Ureter (tissue), 1 donor: ENCODE results near the gene MAP2K5. TPM values are rescaled to one million over a fixed set of nuclear protein-coding genes. Genes with fewer than 3 reads are reported as not detected.

ENCODE experiments used
- DNase-seq: peaks from one replicate; pipeline ENCODE4 v3.0.0-alpha.2; 2020; ENCODE audit warnings: low spot score
- total RNA-seq: library from RNA; stranded (reverse); gene quantifications from one replicate; pipeline ENCODE4 v1.2.4, GENCODE V29; 2023
- donor health status: DM: yes; HTN: yes; CAD: no.

MAP2K5 gene
- total RNA-seq, 1 donor from 2014 or later, result 31.1 TPM

DNA sequence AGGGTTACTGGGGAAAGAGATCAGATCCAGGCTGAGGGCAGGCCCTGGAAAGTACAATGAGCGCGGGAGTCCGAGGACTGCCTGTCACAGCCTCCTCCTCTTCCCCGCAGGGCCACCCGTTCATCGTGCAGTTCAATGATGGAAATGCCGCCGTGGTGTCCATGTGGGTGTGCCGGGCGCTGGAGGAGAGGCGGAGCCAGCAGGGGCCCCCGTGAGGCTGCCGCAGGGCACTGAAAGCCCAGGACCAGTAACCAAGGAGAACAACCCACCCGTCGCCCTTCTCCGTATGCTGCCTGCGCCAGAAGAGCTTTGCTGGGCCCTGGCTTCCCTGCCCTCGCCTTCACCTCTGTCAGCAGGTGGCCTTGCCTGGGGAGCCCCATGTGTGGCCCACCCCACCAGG is 264.0 kb downstream of the MAP2K5 start:
- no peak for DNase-seq

DNA sequence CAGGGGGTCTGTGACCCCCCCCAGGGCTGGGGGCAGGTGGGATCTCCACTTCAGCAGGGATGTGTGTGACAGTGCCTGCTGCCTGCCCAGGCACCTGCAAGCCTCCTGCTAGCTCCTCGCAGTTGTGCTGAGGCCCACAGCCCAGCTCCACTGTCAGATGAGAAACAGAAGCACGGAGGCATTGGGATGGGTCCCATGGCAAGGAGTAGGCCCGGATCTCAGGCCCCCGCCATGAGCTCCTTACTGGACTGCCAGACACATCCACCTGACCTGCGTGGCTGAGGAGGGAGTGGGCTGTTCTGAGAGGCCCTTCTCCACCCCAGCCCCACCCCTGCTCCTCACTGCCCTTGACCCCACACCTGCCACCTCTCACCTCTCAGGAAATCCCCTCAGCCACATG is 264.6 kb downstream of the MAP2K5 start:
- no peak for DNase-seq

DNA sequence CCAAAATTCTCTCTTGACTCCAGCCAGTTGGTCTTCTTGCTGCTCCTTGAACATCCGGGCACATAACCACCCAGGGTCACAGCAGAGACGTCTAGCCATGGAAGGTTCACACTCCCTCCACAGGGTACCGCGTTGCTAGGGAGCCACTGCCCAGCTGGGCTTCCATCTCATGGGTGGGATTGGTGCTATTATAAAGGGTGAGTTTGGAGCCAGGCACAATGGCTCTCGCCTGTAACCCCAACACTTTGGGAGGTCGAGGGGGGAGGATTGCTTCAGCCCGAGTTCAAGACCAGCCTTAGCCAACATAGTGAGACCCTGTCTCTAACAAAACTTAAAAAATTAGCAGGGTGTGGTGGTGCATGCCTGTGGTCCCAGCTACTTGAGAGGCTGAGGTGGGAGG is 265.3 kb downstream of the MAP2K5 start:
- DNase-seq, result no peak

DNA sequence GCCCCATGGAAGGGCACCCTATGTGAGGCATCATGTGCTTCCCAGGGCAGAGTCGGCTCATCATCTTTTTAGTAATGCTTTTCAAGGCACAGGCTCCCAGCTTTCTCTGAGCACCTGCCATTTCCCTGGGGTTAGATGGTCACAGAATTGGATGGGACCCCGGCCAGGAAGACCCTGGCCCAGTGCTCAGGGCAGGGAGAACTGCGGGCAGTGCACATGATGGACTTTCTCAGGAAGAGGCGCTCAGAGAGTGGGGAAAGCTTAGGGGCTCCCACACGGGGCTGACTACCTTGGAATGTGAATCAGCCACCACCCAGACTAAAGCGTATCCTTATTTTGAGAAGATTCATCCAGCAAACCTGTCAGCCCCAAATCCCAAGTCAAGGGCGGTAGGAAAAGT is 266.3 kb downstream of the MAP2K5 start:
- DNase-seq, result no peak

DNA sequence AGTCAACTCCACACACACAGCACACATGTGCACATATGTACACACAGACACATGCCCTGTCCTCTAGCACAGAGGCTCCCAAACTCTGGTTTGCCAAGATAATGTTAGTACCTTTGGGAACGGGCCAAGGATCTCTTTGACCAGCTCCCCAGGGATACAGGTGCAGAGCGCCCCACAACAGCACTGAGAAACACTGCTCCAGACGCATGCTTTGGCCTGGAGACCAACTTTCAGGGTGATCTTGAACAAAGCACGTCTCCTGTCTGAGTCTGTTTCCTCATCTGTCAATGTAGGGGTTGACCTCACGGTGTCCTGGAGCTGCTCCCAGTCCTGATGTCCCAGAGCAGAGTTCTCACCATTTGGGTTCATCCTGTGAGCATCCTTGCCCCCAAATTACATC is 266.9 kb downstream of the MAP2K5 start:
- no peak for DNase-seq

DNA sequence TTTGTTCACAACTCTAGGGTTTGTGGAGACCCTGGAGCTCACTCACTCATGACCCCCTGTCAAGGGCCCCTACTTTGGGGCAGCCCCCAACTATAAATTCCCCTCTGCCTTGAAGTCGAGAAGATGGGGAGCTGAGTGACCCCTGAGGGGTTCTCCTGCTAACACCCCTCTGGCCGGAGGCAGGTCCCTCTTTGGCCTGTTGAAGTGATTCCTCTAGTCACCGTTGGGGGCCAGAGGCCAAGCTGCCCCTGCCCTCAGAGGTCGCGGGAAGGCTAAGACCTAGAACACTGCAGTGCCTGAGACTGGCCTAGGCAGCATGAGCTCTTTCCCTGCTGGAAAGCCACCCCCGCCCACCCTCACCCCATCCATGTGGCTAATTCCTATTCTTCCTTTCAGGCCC is 267.4 kb downstream of the MAP2K5 start:
- no peak for DNase-seq

DNA sequence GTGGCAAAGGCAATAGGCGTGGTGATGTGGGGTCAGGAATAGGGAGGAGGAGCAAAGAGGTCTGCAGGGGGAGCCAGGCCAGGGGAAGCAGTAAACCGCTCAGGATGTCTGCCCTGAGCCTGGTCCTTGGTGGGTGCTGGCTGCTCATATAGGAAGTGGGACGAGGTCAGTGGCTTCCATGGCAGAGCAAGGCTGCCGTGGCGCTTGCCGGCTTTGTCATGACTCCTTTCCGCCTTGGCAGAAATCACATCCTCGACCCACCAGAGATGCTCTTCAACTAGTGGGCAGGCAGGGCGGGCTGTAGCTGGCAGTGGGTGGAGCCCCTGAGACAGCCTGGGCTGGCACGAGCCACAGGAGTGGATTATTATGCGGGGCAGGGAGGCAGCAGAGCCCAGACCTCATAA is 269.7 kb downstream of the MAP2K5 start:
- no peak for DNase-seq

DNA sequence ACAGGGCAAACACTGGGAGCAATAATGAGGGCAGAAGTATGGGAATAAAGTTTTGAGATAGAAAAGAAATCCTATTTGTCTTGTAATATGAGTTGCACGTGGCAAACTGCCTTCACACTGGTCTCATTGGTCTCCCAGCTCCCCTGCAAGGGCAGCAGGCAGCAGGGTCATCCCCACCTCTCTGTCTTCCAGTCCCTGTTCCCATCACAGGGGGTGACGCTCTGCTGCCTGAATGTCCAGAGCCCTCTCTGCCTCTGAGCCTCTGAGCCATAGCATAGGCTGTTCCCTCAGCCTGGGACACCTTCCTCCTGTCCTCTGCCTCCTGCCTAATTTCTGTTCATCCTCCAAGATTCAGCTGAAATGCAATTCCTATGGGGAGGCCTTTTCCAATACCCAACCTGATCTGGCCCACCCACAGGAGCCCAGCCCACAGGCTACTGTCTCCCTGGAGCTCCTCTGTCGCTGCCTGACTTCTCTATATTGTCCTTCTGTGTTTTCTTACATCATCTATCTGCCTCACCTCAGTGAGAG is 270.7 kb downstream of the MAP2K5 start:
- DNase-seq, result no peak

DNA sequence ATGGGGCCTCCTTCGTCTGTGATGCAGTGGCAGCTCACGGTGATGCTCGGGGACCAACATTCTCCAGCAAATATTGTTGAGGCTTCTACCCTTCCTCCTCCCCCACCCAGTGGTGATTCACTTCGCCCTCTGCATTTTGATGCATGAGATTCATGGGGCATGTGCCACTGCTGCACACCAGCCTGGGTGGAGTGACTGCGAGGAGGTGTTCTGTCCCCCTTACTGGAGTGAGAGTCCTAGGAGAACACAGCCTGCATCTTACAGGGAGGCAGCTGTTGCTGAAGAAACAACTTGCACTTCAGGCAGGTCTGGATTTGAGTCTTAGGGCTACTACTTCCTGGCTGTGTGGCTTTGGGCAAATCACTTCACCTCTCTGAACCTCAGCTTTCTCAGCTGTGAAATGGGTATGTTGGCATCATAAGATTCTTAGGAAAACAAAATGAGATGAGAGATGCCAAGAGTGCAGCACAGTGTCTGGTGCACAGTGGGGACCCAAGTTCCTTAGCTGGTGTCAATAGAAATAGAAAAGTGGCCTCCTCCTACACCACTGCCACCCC is 272.6 kb downstream of the MAP2K5 start:
- DNase-seq, result no peak

DNA sequence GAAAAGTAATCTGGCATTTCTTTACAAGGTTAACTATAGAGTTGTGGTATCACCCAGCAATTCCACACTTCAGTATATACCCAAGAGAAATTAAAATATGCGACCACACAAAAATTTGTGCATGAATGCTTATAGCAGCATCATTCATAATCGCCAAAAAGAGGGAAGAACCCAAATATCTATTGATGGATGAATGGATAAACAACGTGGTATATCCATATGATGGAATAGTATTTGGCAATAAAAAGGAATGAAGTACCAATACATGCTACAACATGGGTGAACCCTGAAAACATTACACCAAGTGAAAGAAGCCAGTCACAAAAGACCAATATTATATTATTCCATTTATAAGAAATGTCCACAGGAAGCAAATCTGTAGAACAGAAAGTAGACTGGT is 274.2 kb downstream of the MAP2K5 start:
- no peak for DNase-seq

DNA sequence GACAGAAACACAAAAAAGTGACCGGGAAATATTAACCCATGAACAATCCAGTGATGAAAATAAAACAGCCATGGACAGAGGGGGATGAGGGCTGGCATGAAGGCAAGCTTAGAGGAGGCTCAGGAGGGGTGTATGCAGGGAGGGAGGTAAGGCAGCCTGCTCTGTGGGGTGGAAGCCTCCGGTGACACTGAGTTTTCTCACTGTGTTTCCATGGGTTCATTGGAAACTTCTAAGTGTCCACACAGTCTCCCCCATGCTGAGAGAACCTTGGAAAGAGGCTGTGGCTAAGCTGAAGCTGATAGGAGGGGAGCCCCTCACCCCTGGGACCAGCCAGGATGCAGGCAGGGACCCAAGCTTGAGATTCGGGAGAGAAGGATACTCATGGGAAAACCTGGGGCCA is 276.0 kb downstream of the MAP2K5 start:
- no peak for DNase-seq

DNA sequence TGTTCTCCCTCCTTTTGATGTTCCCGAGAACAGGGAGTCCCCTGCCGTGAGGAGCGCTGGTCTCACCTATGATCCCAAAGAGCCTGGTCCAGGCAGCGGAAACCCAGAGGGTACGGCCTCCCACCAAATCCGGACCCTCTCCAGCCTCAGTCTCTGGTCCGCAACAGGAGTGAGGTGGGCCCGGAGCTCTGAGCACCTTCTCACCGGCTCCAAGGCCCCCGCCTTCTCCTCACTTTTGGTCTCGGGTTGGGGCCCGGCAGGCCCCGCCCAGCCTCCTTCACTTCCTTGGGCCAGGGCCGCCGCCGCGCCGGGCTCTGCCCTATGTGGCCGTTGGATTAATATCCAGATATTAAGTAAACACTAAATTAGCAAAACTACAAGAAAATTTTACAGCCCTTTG is 277.1 kb downstream of the MAP2K5 start:
- DNase-seq, result no peak

DNA sequence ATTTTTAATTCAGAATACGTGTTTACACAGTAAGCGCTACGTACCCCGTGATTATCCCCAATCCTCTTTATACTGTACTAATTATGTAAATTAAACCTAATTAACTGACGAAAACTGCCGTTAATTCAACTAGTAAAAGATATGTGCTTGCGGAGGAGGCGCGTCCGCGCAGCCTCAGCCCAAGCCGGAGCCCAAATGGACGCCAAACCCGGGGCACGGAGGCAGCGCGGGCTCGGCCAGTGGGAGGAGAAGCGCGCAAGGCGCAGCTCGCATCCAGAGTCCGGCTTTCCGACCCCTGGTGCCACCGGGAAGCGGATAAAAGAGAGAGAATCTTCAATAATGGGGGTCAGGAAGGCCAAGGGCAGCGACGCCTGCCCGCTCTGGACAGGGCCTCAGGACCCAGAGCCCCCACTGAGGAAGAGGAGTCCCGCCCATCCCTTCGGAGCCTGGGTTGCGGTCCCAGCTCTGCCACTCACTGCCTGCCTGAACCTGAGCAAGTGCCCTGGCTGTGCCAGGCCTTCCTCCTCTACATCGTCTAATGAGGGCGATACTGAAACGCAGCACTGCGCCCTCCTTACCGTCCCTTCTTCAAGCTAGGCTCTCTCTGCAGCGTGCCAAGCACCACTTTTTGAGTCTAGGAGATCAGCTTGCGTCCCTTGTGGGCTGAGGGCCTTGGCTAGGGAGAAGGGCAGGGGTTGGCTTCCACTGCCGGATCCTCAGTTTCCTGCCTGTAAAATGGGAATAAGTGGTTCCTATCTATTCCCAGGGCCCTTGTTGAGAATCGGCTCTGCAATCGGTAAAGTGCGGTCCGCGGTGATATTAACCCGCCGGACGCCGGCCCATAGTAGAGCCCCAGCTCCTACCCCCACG is 277.9 kb downstream of the MAP2K5 start:
- DNase-seq, result no peak

DNA sequence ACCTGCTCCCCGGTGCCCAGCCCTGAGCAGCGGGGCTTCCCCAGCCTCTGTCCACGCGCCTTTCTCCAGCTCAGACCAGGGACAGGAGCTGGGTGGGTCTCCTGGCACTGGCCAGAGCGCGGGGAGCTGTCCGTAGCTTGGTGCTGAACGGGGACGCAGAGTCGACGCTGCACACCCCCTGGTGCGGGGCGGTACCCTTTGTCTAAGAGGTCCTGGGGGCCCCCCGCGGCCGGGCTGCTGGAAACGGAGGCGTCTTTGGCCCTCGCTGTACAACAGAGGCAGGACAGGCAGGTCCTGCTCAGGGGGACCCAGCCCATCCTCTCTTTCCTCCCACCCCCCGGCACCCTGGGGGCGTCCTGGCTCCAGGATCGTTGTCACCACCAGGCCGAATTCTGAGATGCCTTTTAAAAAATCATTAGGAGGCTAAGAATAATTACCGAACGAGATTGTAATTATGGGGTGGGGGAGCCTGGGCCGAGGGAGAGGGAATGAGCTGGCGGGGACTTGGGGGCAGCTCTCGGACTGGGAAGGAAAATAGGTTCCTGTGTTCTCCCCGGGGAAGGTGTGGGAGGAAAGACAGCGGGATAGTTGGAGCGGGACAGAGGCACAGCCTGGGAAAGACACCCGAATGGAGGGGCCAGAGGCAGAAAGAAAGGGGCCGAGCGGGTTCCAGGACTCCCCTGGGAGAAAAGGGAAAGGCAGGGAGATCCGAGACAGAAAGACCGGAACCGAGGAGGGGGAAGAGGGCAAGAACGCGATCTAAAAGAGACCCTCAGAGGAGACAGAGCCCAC is 278.7 kb downstream of the MAP2K5 start:
- peak; percentile 62 for DNase-seq

DNA sequence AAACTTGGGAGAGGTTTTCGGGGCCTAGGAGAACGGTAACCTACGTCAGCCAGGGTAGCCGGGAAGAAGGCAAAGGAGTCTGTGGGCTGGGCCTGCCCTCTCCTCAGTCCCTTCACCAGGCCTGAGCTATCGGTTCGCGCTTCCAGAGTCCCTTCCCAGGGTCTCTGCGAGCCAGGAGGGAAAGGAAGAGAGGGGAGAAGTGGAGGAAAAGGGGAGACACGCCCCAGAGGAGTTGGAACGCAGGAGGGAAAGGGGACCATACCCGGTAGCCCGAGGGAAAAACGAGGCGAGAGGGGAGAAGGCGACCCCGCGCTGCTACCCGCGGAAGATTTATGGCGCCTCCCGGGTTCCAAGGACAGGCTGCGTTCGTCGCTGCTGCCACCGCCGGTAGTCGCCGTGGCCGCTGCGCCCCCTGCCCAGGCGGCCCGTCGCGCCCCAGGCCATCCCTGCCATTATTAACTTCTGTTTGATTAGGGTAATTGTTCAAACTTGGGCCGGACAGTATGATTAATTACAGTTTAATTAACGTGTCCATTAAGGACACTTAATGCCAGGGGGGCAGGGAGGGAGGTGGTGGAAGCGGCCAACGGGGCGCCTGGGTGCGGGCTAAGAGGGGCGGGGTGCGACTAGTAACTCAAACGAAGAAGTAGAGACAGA is 279.4 kb downstream of the MAP2K5 start:
- no peak for DNase-seq

DNA sequence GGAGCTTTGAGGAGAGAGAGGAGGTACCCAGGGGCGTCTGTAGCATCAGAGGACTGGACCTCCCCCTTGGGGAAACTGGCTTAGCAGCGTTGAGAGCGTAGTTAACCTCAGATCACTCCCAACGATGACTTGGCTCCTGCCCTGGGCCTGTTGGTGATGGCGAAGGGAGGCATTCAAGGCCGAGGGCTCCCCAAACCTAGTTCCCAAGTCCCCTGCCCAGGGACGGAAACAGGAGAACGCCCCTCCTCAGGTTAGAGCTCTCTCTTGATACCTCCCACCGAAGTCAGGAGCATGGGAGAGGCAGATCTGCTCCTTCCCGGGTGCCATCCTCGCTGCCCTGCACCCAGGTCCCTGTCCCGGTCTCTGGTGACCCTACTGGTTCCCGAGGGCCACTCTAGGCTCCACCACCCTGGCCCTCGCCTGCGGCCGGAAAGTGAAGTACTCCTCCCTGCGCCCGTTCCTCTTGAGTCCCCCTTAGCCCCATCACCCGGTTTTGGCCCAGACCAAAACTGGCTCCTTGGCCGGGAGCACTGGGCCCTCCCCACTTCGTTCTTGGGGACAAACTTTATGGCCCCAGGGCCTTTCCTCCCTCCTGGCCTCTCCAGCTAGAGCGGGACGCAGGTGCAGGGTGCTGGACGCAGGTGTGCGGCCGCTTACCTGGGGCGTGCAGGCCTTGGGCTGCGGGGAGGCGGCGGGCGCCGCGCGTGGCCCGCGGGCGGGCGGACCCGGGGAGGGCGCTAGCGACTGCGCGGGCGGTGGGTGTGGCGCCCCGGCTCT is 280.2 kb downstream of the MAP2K5 start:
- no peak for DNase-seq

DNA sequence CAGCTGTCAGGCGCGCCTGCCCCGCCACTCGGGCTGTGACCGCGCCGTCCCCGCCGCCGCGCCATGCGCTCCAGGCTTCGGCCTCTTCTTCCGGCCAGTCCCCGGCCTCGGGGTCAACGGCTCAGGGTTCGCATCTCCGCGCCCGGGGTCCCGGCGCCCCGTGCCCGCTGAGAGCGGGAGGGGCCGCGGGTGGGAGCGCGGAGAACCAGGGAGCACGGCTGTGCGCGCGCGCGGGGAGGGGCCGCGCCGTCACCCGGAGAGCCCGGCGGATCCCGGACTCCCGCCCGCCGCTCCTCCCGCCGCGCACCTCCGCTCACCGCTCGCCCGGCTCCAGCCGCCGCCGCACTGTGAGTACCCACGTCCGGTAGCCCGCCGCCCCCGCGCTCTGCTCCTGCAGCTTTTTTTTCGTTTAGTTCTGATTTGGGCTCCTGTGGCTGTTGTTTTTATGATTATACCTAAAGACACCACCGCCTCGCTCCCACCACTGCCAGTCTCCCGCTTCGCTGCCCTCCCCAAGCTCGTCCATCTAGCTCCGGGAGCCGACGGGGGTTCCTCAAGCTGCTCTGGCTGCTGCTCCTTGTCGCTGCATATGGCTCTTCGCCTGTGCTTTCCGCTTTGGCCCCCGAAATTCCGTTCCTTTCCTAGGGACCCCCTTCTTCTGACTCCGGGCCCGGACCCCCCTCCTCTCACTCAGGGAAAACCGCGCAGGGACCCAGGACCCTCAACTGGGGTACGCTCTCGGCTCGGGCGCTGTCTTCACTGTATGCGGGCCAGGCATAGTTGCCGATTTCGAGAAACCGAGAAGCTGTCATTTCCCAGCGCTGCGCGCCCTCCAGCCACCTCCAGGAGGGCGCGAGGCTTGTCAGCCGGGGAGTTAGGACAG is 281.1 kb downstream of the MAP2K5 start:
- no peak for DNase-seq

DNA sequence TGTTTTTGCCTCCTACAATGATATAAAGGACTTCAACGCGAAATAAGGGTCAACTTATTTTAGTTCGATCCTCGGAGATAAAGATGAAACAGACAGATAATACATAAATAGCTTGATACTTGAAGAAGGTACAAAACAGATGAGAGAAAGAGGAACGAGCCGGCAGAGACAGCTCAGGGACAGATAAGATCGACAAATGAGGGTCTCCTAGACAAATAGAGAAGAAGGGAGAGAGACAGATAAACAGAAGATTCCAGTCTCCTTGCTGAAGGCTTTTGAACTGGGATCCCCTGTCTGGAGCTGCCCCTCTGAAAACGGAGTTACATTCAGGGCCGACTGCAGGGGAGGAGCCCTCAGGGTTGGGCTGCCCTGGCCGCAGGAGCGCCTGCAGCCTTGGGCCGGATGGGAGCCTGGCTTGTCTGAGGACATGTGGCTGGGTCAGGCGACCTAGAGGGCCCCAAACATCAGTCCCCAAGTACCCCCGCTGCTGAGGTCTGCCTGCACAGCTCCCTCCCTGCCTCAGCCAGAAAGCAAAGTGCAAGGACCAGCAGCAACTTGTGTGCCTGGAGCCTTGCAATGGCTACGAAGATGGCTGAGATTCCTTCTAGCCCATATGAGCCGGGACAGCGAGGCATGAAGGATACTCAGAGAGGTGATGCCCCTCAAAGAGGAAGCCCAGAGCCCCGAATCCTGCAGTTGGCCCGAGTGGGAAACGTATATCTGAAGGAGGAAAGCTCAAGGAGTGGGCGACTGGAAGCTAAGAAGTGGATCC is 281.9 kb downstream of the MAP2K5 start:
- no peak for DNase-seq
